ENCODE data around the gene OR2AK2.

Gene OR2AK2

GRCh38 chr1:248015803-248016202 is 50.8 kb downstream of the OR2AK2 start:
- FAIRE-seq (no peak), DNase-seq (ENCODE audit: extremely low spot score, insufficient read length, low read depth) (no peak)

Measured in GM18507 (cell line).